Neural cell (in vitro differentiated cells): ENCODE measurements around the gene GPR157. TPM values are rescaled to one million over a fixed set of nuclear protein-coding genes. Genes with fewer than 3 reads are reported as not detected.

Experiments used
- H2AFZ ChIP-seq: fragments of 200-600, 300-800 bp; sonication (generic), shearing (Covaris generic); 2 replicates; pipeline ENCODE4 v1.6.0; 2014; ENCODE audit warnings: low read depth, mild to moderate bottlenecking, antibody characterized with exemption, low read length, moderate library complexity
- H3F3A ChIP-seq: fragments of 200-600 bp; shearing (Covaris generic); 2 replicates; pipeline ENCODE4 v1.6.1; 2016; ENCODE audit warnings: mild to moderate bottlenecking, moderate library complexity, mixed read lengths, antibody characterized with exemption, low read length; ENCODE audit not compliant: insufficient read depth, poor library complexity, severe bottlenecking
- H3K27ac ChIP-seq: fragments of 200-600, 300-800 bp; sonication (generic), shearing (Covaris generic); 2 replicates; pipeline ENCODE4 v1.5.1; 2014; ENCODE audit warnings: mild to moderate bottlenecking, low read length, moderate library complexity
- H3K27me3 ChIP-seq: fragments of 300-800, 200-600 bp; sonication (generic), shearing (Covaris generic); 2 replicates; pipeline ENCODE4 v1.6.0; 2014; ENCODE audit warnings: mild to moderate bottlenecking, low read depth, low read length, moderate library complexity; ENCODE audit not compliant: insufficient read depth
- H3K36me3 ChIP-seq: fragments of 300-800, 200-600 bp; sonication (generic), shearing (Covaris generic); 2 replicates; pipeline ENCODE4 v1.5.1; 2014; ENCODE audit warnings: mild to moderate bottlenecking, antibody characterized with exemption, low read length, moderate library complexity; ENCODE audit not compliant: insufficient read depth
- H3K4me2 ChIP-seq: fragments of 300-800, 200-600 bp; sonication (generic), shearing (Covaris generic); 2 replicates; pipeline ENCODE4 v1.6.0; 2014; ENCODE audit warnings: mild to moderate bottlenecking, low read length
- H3K4me3 ChIP-seq: fragments of 300-800, 200-600 bp; sonication (generic), shearing (Covaris generic); 2 replicates; pipeline ENCODE4 v1.5.1; 2014; ENCODE audit warnings: mild to moderate bottlenecking, low read length, moderate library complexity
- H3K79me2 ChIP-seq: fragments of 200-600 bp; shearing (Covaris generic); replicated peaks from 2 replicates; pipeline ENCODE4 v1.6.0; 2014; ENCODE audit warnings: mild to moderate bottlenecking, low read length, moderate library complexity; ENCODE audit not compliant: insufficient read depth
- H3K9ac ChIP-seq: fragments of 300-800, 200-600 bp; sonication (generic), shearing (Covaris generic); 2 replicates; pipeline ENCODE4 v1.6.1; 2016; ENCODE audit warnings: mild to moderate bottlenecking, low read length, mixed read lengths
- H3K9me2 ChIP-seq: fragments of 200-600 bp; shearing (Covaris generic); 2 replicates; pipeline ENCODE4 v1.6.1; 2016; ENCODE audit warnings: mild to moderate bottlenecking, low read length, mixed read lengths; ENCODE audit not compliant: insufficient read depth
- H3K9me3 ChIP-seq: fragments of 200-600, 300-800 bp; sonication (generic), shearing (Covaris generic); 2 replicates; pipeline ENCODE4 v1.6.1; 2016; ENCODE audit warnings: mild to moderate bottlenecking, mixed run types, low read length, moderate library complexity, mixed read lengths
- H4K20me1 ChIP-seq: fragments of 200-600 bp; shearing (Covaris generic); 2 replicates; pipeline ENCODE4 v1.6.1; 2016; ENCODE audit warnings: mild to moderate bottlenecking, mixed run types; ENCODE audit not compliant: insufficient read depth
- CTCF ChIP-seq: fragments of 450-650 bp; IDR thresholded peaks from 2 replicates; pipeline ENCODE4 v1.5.1; 2014; ENCODE audit warnings: antibody characterized with exemption, mild to moderate bottlenecking, moderate library complexity; ENCODE audit not compliant: poor library complexity, severe bottlenecking
- EP300 ChIP-seq: fragments of 450-650 bp; conservative IDR thresholded peaks from 2 replicates; pipeline ENCODE4 v1.6.1; 2014; ENCODE audit warnings: antibody characterized with exemption, mild to moderate bottlenecking, moderate library complexity; ENCODE audit not compliant: poor library complexity, severe bottlenecking
- EZH2 ChIP-seq: fragments of 200-600, 300-800 bp; shearing (Covaris generic), sonication (generic); IDR thresholded peaks from 2 replicates; pipeline ENCODE4 v1.6.1; 2014; ENCODE audit warnings: antibody characterized with exemption, low read length, borderline replicate concordance, mild to moderate bottlenecking; ENCODE audit not compliant: insufficient read depth, poor library complexity, severe bottlenecking
- POLR2AphosphoS5 ChIP-seq: IDR thresholded peaks from 2 replicates; pipeline ENCODE4 v1.6.1; 2012
- RAD21 ChIP-seq: fragments of 450-650 bp; conservative IDR thresholded peaks from 2 replicates; pipeline ENCODE4 v1.6.1; 2014; ENCODE audit warnings: antibody characterized with exemption, mild to moderate bottlenecking, moderate library complexity
- REST ChIP-seq: IDR thresholded peaks from 2 replicates; pipeline ENCODE4 v1.6.1; 2012; ENCODE audit warnings: borderline replicate concordance
- SMC3 ChIP-seq: fragments of 450-650 bp; conservative IDR thresholded peaks from 2 replicates; pipeline ENCODE4 v1.6.1; 2014; ENCODE audit warnings: antibody characterized with exemption, mild to moderate bottlenecking, moderate library complexity; ENCODE audit not compliant: poor library complexity
- TAF1 ChIP-seq: IDR thresholded peaks from 2 replicates; pipeline ENCODE4 v1.6.1; 2012; ENCODE audit warnings: low read depth
- polyA plus RNA-seq: library from polyadenylated mRNA; depleted of rRNA; stranded (reverse); fragments of >200 nt; gene quantifications from 2 replicates; pipeline ENCODE4 v1.2.3, GENCODE V29; 2014

GPR157 gene
- polyA plus RNA-seq, 1 donor from 2014 or later: not detected

GRCh38 chr1:9152535-9152934 lies 23.6 kb upstream of the GPR157 start:
- Histone ChIP-seq H2AFZ (no peak overlapping the region), H4K20me1 (no peaks in the 10 kb centered on the region), H3K9ac (no peak overlapping the region), H3K36me3 (no peaks in the 10 kb centered on the region), H3F3A (no peaks in the 10 kb centered on the region), H3K4me2 (no peak overlapping the region), H3K9me2 (no peaks in the 10 kb centered on the region), H3K4me3 (no peak overlapping the region), H3K9me3 (no peaks in the 10 kb centered on the region), H3K27ac (no peak overlapping the region), H3K79me2 (no peaks in the 10 kb centered on the region), H3K27me3 (no peaks in the 10 kb centered on the region)
- TF ChIP-seq EP300 (no peak), REST (no peak)

- no peaks in the 10 kb centered on the region for H3K9me3 ChIP-seq
- H3K27me3 ChIP-seq: no peaks in the 10 kb centered on the region
- H3F3A ChIP-seq: no peaks in the 10 kb centered on the region
- no peak overlapping the region for H3K27ac ChIP-seq
- H4K20me1 ChIP-seq: no peaks in the 10 kb centered on the region
- H3K4me3 ChIP-seq: no peak overlapping the region
- no peaks in the 10 kb centered on the region for H3K9me2 ChIP-seq
- H3K9ac ChIP-seq: no peak overlapping the region
- TF ChIP-seq SMC3: no peak
- no peak for TF ChIP-seq EP300
- TF ChIP-seq REST: no peak
- TF ChIP-seq RAD21: no peak
- H3K36me3 ChIP-seq: no peaks in the 10 kb centered on the region
- H3K4me2 ChIP-seq: no peak overlapping the region
- H3K79me2 ChIP-seq: no peaks in the 10 kb centered on the region
- no peak overlapping the region for H2AFZ ChIP-seq
These were observed 22.5 kb upstream of the GPR157 start for GRCh38 chr1:9151328-9151860.

- no peaks in the 10 kb centered on the region for H3K36me3 ChIP-seq
- H3K9ac ChIP-seq: no peak overlapping the region
- H2AFZ ChIP-seq: no peak overlapping the region
- H3K79me2 ChIP-seq: no peaks in the 10 kb centered on the region
- H3K4me2 ChIP-seq: no peak overlapping the region
- no peak overlapping the region for H3K27ac ChIP-seq
- H3K27me3 ChIP-seq: no peaks in the 10 kb centered on the region
- H4K20me1 ChIP-seq: no peaks in the 10 kb centered on the region
- H3F3A ChIP-seq: no peaks in the 10 kb centered on the region
- no peak overlapping the region for H3K4me3 ChIP-seq
- H3K9me3 ChIP-seq: no peaks in the 10 kb centered on the region
- H3K9me2 ChIP-seq: no peaks in the 10 kb centered on the region
- TF ChIP-seq TAF1 (no peak), REST (no peak), POLR2AphosphoS5 (no peak), CTCF (no peak), EZH2 (no peak), RAD21 (no peak), SMC3 (no peak)
These were observed 21.9 kb upstream of the GPR157 start for GRCh38 chr1:9150582-9151327.
